Kidney (tissue), 14 donors: ENCODE measurements around the gene AAK1. TPM values are rescaled to one million over a fixed set of nuclear protein-coding genes. Genes with fewer than 3 reads are reported as not detected.

ENCODE experiments used
- DNase-seq, 5 donors: peaks; one replicate each; pipeline ENCODE4 v3.0.0-alpha.2; 2013 to 2020
- FAIRE-seq: peaks from 2 replicates; lab custom pipeline; 2012; peaks lifted over from hg19 to GRCh38; lab: Jason Lieb, UNC
- H3K27ac ChIP-seq, 2 donors: one replicate each; pipeline ENCODE4 v1.7.0; 2013; ENCODE audit warnings: low read depth in 2 of 2, low read length in 2 of 2, inconsistent platforms in 1 of 2
- H3K27me3 ChIP-seq: one replicate; pipeline ENCODE4 v1.7.1; 2013; ENCODE audit warnings: low read length, inconsistent platforms; ENCODE audit not compliant: control insufficient read depth, insufficient read depth
- H3K36me3 ChIP-seq, 3 donors: one replicate each; pipeline versions ENCODE4 v1.7.0 to v1.7.1; 2013; ENCODE audit warnings: low read length in 3 of 3, control low read depth in 1 of 3, inconsistent platforms in 1 of 3; ENCODE audit not compliant: insufficient read depth in 3 of 3, control insufficient read depth in 2 of 3
- H3K4me1 ChIP-seq, 3 donors: one replicate each; pipeline versions ENCODE4 v1.7.0 to v1.7.1; 2013; ENCODE audit warnings: low read length in 3 of 3, inconsistent platforms in 1 of 3, low read depth in 1 of 3; ENCODE audit not compliant: control insufficient read depth in 2 of 3, insufficient read depth in 2 of 3
- H3K4me3 ChIP-seq, 3 donors: one replicate each; pipeline versions ENCODE4 v1.7.0 to v1.8.1; 2013; ENCODE audit warnings: low read length in 3 of 3, control low read depth in 1 of 3, inconsistent platforms in 1 of 3
- H3K9ac ChIP-seq, 3 donors: one replicate each; pipeline versions ENCODE4 v1.7.0 to v1.7.1; 2013; ENCODE audit warnings: low read length in 3 of 3, control low read depth in 1 of 3, inconsistent platforms in 1 of 3
- H3K9me3 ChIP-seq, 3 donors: one replicate each; pipeline versions ENCODE4 v1.7.0 to v1.7.1; 2013; ENCODE audit warnings: low read length in 3 of 3, control low read depth in 1 of 3, inconsistent platforms in 1 of 3; ENCODE audit not compliant: control insufficient read depth in 2 of 3, insufficient read depth in 1 of 3
- CTCF ChIP-seq: IDR thresholded peaks from 3 replicates; pipeline ENCODE4 v1.5.1; 2012; ENCODE audit warnings: mild to moderate bottlenecking, moderate library complexity, borderline replicate concordance; ENCODE audit not compliant: insufficient read depth; ENCODE audit errors: extremely low read depth
- intact Hi-C: fragments of 100-400 bp; cut with DNase I; formaldehyde crosslinking; loops from one replicate; pipeline ENCODE4 v1.11.1; 2022
- polyA plus RNA-seq: library from polyadenylated mRNA; stranded (reverse); fragments of 350-450 nt; fragmentation: Illumina TruSeq; extraction: RNeasy Lipid Tissue Mini Kit (QIAGEN cat#74804); gene quantifications from one replicate; pipeline ENCODE4 v1.2.3, GENCODE V29; 2014; ENCODE audit warnings: low read depth, low replicate concordance; ENCODE audit not compliant: insufficient read depth
- total RNA-seq: library from RNA; stranded (reverse); fragmentation: NEBNext Ultra II Directional; extraction: Animal tissue kit (Norgen Biotek cat#: 25700); gene quantifications from one replicate; pipeline ENCODE4 v1.2.1, GENCODE V29; 2021
- donor health status: control.
- donor health status: control.
- donor health status: control.
- donor health status: control.
- donor health status: control.
- donor health status: DM: yes; HTN: yes; CAD: no.
- donor health status: Normal renal cell carcinoma (clear cell type).

AAK1 gene
- total and polyA plus RNA-seq, 2 donors from 2014 or later = 25.8 to 93.7 TPM

- intact Hi-C loops = no loop called here
- Histone ChIP-seq H3K27me3 (no peaks in the 10 kb centered on the region), H3K36me3 (peaks cover 3 to 7% (median 6%) of the 10 kb centered on the region in 3 donors), H3K4me1 (peaks cover 0 to 9% (median 4%) of the 10 kb centered on the region in 3 donors), H3K9ac (no peak overlapping the region), H3K27ac (no peak overlapping the region), H3K9me3 (peaks cover 0 to 8% (median 0%) of the 10 kb centered on the region in 3 donors), H3K4me3 (no peak overlapping the region)
- TF ChIP-seq CTCF = no peak
- FAIRE-seq (no peak), DNase-seq (no peak)
Measured at GRCh38 chr2:69544951-69545350, 98.6 kb downstream of the AAK1 start.

GRCh38 chr2:69539549-69539908 is 104.0 kb downstream of the AAK1 start:
- Histone ChIP-seq H3K27ac (no peak overlapping the region), H3K9me3 (no peaks in the 10 kb centered on the region), H3K4me1 (peaks cover 0 to 3% (median 0%) of the 10 kb centered on the region in 3 donors), H3K9ac (no peak overlapping the region), H3K4me3 (no peak overlapping the region), H3K27me3 (no peaks in the 10 kb centered on the region), H3K36me3 (peaks cover 3 to 12% (median 6%) of the 10 kb centered on the region in 3 donors)
- no peak for TF ChIP-seq CTCF
- intact Hi-C loops = no loop called here
- DNase-seq (no peak), FAIRE-seq (no peak)

DNA sequence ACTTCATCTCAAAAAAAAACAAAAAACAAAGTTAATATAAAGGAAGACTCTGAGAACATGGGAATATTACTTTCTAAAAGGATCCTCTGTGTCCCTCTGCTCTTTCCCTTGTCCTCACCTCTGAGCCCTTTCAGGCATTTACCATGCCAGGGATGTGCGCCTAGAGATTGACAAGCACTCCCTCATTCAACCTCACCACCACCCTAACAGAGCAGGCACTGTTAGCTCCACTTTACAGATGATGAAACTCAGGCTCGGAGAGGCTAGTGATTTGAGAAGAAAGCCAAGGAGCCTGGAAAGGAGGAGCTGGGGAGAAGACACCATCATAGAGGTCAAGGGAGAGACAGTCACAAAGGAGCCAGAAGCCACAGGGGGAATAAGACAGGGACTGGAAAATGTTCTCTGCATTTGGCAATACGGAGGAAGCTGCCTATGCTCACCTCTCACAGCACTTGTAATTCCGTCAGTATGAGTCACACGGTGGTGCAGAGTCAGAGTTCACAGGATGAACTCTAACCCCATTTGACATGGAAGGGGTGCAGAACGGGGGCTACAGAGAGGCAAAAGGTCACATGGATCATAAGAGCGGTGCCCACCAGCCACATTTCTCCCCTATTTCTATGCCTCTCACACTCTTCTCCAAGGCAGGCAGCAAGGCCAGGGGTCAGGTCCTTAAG is 104.5 kb downstream of the AAK1 start:
- no peak for FAIRE-seq
- Histone ChIP-seq H3K4me3 (no peak overlapping the region), H3K9ac (no peak overlapping the region), H3K36me3 (peaks cover 3 to 12% (median 8%) of the 10 kb centered on the region in 3 donors), H3K4me1 (peaks cover 0 to 3% (median 0%) of the 10 kb centered on the region in 3 donors), H3K27me3 (no peaks in the 10 kb centered on the region), H3K27ac (no peak overlapping the region), H3K9me3 (no peaks in the 10 kb centered on the region)
- no peak for DNase-seq
- intact Hi-C loops = no loop called here
- TF ChIP-seq CTCF = no peak
